NCI-H526 (cell line): ENCODE measurements around the gene SOST.

Experiments
- DNase-seq, 2 experiments: peaks; one replicate each; lab custom pipeline; 2025; lab: John Stamatoyannopoulos, UW

SOST gene

DNA sequence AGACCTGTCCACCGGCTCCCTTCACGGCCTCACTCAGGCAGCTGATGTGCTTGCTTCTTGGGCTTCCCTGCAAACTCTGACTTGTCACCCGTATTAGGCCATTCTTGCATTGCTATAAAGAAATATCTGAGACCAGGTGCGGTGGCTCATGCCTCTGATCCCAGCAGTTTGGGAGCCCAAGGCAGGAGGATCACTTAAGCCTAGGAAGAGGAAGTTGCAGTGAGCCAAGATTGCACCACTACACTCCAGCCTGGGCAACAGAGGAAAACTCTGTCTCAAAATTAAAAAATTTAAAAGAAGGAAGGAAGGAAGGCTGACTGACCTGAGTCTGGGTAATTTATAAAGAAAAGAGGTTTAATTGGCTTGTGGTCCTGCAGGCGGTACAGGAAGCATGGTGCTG, 17.0 kb downstream of the SOST start:
- DNase-seq = no peak

DNA sequence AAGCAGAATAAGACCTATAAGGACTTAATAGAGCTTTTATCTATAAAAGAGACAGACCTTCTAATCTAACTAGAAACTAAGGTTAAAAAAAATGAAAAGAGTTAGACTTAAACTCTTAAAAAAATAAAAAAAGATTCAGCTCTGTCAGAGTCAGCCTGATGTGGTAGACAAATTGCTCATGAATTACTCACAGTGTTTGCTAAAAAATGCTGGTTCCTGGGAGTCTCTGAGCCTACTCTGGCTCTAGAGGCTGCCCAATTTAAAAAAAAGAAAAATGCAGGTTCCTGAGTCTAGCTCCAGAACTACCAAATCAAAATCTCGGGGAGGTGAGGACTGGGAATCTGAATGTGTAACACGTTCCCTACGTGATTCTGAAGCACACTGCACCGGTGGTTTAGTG, 18.1 kb downstream of the SOST start:
- DNase-seq = no peak

GRCh38 chr17:43737722-43738121, 20.9 kb downstream of the SOST start:
- DNase-seq = no peak

DNA sequence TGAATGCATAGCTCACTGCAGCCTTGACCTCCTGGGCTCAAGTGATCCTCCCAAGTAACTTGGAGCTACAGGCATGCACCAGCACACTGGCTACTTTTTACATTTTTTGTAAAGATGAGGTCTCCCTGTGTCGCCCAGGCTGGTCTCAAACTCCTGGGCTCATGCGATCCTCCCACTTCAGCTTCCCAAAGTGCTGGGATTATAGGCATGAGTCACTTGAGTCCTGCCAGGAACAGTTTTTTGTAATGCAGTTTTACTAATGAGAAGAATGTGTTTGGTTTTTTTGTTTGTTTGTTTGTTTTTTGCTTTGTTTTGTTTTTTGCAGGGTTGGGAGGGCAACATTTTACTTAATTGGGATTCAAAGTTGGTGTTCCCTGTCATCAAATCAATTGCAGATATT, 22.2 kb downstream of the SOST start:
- DNase-seq = no peak

DNA sequence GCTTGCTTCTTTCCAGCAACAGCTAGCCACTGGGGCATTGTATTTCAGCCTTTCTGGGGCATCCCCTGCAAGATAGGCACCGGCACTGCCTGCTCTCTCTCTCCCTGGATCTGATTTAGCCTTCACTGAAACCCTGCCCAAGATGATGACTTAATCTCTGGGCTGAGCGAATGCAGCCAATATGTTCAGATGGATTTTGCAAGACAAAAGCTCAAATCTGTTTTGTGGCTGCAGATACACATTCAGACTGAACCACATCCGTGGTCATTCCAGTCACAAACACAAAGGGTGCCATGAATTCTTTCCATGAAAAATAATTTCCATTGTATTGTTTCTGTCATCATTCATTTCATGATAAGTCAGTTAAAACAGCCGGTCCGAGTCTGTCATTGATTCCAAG, 24.2 kb downstream of the SOST start:
- no peak for DNase-seq

GRCh38 chr17:43733956-43734355, 24.6 kb downstream of the SOST start:
- DNase-seq = no peak

DNA sequence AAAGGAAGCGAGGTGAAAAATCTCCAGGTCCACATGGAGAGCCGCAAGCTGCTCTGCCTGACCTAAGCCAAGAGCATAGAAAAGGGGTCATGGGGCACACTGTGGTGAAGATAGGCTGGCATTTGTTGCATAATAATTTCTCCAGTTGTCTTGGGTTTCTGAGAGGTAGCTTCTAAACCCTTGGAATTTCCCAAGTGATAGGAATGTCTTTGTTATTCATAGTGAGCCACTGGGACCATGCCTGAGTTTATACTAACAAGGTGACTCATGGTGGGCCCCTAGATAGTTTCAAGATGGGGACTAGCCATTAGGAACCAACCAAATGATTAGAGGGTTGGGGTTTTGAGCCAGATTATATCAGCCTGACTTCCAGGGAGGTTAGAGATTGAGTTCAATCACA, 25.6 kb downstream of the SOST start:
- no peak for DNase-seq

DNA sequence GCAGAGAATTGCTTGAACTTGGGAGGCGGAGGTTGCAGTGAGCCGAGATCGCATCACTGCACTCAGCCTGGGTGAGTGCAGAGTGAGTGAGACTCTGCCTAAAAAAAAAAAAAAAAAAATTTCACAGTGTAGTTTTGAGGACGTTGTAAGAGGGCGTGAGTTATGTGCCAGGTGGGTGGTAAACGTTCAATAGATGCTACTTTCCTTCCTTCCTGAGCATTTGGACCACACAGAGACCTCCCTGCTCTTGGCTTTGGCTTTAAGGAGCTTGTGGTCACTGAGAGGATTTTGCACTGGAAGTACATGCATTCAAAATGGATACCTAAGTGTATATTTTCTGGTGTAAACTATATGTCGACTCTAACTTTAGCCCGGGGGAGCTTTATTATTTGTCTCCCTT, 30.5 kb downstream of the SOST start:
- no peak for DNase-seq

- no peak for DNase-seq
These were observed 34.8 kb downstream of the SOST start for GRCh38 chr17:43723697-43724359.

DNA sequence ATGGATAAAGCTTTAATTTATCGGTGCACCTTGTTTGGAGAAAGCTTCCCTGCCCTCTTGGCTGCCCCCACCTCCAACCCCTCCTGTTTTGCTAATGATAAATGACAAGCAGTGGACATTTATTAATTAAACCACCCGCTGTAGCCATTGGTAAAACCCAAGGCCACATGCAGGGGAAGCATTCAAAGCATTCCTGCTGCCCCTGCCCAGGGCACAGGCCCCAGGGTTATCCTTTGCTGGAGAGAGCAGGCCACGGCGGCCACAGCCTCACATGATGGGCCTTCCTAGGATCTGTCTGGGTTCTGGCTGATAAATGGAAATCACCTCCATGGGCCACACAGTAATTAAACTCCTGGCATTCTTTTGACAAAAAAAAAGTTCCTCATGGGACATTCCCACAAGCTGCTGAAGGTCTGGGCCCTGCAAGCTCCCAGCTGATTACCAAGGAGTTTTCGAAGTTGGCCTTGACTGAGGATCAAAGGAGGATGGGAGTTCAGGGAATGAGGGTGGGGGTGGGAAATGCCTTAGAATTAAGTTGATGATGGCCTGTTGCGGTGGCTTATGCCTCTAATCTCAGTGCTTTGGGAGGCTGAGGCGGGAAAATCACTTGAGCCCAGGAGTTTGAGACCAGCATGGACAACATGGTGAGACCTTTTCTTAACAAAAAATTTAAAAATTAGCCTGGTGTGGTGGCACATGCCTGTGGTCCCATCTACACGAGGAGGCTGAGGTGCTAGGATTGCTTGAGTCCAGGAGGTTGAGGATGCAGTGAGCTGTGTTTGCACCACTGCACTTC, 35.5 kb downstream of the SOST start:
- no peak for DNase-seq

DNA sequence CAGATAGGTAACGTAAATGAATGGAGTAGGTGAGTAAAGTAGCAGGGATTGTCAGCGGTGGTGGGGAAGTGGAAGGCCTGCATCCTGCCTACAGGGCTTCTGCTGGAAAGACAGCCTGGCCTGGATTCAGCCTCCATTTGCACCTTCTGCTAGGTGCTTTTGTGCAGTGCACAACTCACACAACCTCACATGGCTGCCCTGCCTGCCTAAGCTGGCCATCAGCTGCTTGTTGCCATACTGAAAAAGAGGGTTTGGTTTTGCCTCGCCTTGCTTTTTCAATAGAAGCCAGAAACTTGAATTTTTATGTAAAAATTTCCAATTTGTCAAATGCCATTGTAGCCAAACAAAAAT, 36.3 kb downstream of the SOST start:
- DNase-seq = no peak

DNA sequence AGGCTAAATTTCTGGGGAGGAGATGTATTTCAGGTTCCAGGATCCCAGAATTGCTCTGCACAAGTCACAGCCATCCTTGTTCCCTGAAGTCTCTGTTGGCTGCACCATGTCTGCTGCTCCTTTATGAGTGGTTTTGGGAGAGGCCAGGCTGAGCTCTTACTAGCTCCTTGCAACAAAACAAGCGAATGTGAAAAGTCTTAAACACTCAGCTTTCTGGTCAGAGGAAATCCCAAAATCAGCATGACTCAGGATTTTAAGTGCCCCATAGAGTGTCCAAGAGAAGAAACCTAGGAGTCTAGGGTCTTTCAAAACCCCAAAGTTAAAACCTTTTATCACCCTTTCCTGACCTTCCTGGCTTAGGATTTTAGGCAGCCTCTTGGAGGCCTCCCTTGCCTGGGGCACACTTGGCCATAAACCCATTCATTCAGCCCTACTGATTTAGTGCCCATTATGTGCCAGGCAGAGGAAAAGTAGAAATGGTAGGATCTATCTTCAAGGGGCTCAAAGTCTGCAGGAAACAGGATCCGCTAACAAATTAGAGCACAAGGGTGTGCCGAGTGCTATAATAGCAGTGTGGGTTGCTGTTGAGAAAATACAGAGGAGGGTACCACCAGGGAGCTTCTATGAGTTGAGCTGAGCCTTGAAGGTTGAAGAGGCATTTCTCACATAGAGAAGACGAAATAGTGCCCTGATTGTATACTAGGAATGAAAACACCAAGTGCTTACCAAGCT, 36.9 kb downstream of the SOST start:
- no peak for DNase-seq

DNA sequence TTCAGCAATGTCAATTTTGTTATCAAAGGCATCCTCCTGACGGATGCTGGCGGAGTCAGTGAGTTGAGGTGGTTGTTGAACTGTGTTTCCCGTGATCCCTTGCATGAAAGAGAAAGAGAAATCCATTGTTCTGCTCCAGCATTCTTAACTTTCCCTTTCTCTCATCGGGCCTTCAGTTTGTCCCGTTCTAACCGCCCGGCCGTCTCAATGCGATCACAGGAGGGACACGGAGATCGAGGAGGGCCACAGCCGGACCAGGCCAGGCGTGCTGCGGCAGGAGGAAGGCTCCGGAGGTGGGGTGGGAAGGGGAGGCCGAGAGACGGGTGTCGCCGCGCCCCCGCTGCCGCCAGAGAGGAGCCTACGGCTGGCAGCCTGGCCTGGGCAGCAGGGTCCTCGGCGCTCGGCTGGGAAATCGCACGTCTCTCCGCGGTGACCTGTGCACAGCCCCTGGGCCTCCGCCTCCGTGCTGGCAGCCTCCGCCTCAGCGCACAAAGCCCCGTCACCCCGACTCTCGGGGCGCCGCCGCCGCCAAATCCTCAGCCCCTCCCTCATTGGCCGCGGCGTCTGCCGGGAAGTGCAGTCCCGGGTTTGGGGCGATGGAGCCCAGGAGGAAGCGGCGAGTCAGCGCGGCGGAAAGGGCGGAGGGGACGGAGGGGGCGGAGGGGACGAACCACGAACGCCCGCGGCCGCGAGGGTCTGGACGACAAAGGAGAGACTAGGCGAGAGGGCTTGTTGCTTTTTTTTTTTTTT, 38.1 kb downstream of the SOST start:
- peak in 1 of 2 experiments; percentile 68 for DNase-seq

GRCh38 chr17:43719578-43719977, 39.0 kb downstream of the SOST start:
- no peak for DNase-seq

GRCh38 chr17:43718544-43718943, 40.0 kb downstream of the SOST start:
- no peak for DNase-seq

DNA sequence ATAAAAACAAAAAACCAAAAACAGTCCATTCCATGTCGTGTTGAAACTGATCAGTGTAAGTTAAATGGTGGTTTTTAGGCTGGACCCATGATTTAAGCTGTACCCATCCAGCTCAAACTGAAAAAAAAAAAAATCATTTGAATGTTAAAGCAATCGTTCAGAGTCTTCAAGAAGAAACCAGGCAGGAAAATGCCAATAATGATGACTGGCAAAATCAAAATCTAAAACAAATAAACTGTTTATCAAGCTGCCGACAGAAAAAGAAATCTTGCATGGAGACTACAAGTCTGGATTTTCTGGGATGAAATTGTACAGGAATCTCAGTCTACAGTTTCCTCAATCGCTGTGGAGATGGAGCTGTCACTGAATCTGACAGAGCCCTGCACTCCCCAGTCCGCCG, 40.7 kb downstream of the SOST start:
- no peak for DNase-seq

- DNase-seq = no peak
These were observed 44.0 kb downstream of the SOST start for GRCh38 chr17:43714465-43715149.

DNA sequence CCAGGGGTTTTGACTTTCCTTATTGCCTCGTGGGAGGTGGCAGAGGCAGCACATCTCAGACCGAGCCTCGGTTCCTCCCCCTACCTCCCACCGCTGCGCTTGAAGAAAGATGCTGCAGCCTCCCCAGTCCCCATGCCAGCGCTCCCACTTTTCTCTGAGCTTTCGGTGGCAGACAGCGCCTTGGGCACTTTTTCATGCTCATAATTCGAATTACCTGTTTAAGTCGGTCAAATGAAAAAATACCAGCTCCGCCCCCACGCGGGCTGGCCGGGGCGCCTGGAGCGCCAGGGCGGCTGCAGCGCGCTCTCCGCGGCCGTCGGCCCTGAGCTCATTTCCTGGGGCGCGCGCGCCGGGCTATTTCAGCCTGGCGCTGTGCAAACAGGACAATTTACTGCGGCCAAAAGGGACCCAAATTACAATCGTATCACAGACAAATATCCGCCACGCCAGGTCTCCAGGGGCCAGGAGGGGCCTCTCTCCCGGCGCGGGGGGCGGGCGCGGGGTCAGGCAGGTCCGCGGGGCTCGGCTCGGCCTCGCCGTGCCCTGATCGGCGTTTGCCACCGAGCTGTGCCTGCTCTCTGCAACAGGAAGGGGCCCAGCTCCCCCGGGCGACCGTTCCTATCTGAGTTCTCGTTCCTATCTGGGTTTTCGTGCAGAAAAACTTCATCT, 45.0 kb downstream of the SOST start:
- DNase-seq = peak in 1 of 2 experiments; percentile 38

GRCh38 chr17:43712397-43712796, 46.2 kb downstream of the SOST start:
- DNase-seq = no peak

DNA sequence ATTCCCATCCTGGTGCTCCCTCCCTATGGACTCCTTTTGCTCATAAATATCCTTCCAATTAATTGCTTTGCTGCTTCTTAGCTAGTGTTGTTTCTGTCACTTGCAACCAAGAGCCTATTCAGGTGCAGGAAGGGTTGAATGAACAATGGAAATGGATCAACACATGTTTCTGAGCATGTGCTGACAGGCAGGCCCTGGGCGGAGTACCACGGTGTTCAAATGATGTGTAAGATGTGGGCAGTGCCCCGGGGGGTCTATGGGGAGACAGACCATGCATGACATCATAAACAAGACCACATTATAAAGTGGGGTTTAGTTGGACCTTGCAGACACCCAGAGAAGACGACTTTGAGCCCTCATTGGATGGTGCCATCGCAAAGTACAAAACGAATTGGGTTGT, 48.5 kb downstream of the SOST start:
- no peak for DNase-seq

DNA sequence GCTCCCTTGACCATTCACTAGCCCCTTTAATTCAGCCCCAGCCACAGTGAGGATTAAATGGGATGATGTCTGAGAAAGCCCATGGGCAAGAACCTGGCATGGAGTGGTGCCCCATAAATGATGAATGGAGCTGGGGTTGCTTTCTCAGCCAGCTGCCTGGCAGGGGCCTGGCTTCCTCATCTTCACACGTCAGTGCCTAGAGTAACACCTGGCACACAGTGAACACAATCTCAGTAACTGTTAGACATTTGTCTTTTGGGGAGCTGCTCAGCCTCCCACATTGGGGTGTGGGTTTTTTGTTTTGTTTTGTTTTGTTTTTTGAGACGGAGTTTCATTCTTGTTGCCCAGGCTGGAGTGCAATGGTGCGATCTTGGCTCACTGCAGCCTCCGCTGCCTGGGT, 49.4 kb downstream of the SOST start:
- DNase-seq = no peak
